Nephron progenitor cell (in vitro differentiated cells): ENCODE measurements around the gene ESYT3.

ENCODE experiments used
- DNase-seq: peaks from one replicate; pipeline ENCODE4 v3.0.0; 2021
- H3K27ac Mint-ChIP-seq: 2 replicates; pipeline ENCODE4 v1.8.0; 2021; ENCODE audit warnings: mild to moderate bottlenecking, moderate library complexity, mixed read lengths
- H3K27me3 Mint-ChIP-seq: 2 replicates; pipeline ENCODE4 v1.8.0; 2021; ENCODE audit warnings: mild to moderate bottlenecking, low read depth, mixed read lengths; ENCODE audit not compliant: poor library complexity
- H3K36me3 Mint-ChIP-seq: 2 replicates; pipeline ENCODE4 v1.8.0; 2021; ENCODE audit warnings: low read depth, mixed read lengths
- H3K4me1 Mint-ChIP-seq: 2 replicates; pipeline ENCODE4 v1.8.0; 2021; ENCODE audit warnings: mixed read lengths
- H3K4me3 Mint-ChIP-seq: 2 replicates; pipeline ENCODE4 v1.8.0; 2021; ENCODE audit warnings: mild to moderate bottlenecking, moderate library complexity, mixed read lengths
- H3K9me3 Mint-ChIP-seq: 2 replicates; pipeline ENCODE4 v1.8.0; 2021; ENCODE audit warnings: mild to moderate bottlenecking, moderate library complexity, mixed read lengths
- TF ChIP-seq, protein P1 (sequence below): fragments of 200-600 bp; sonication (generic); IDR thresholded peaks from 2 replicates; pipeline ENCODE4 v1.5.0; 2021; ENCODE audit warnings: antibody characterized with exemption

Gene ESYT3

GRCh38 chr3:138469874-138470273, 35.5 kb downstream of the ESYT3 start:
- no peak overlapping the region for H3K4me3 Mint-ChIP-seq
- H3K9me3 Mint-ChIP-seq: no peaks in the 10 kb centered on the region
- no peak for DNase-seq
- peaks cover 20% of the 10 kb centered on the region for H3K27me3 Mint-ChIP-seq
- H3K4me1 Mint-ChIP-seq: peaks cover 14% of the 10 kb centered on the region
- TF ChIP-seq, protein P1, sequence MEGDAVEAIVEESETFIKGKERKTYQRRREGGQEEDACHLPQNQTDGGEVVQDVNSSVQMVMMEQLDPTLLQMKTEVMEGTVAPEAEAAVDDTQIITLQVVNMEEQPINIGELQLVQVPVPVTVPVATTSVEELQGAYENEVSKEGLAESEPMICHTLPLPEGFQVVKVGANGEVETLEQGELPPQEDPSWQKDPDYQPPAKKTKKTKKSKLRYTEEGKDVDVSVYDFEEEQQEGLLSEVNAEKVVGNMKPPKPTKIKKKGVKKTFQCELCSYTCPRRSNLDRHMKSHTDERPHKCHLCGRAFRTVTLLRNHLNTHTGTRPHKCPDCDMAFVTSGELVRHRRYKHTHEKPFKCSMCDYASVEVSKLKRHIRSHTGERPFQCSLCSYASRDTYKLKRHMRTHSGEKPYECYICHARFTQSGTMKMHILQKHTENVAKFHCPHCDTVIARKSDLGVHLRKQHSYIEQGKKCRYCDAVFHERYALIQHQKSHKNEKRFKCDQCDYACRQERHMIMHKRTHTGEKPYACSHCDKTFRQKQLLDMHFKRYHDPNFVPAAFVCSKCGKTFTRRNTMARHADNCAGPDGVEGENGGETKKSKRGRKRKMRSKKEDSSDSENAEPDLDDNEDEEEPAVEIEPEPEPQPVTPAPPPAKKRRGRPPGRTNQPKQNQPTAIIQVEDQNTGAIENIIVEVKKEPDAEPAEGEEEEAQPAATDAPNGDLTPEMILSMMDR: no peak
- no peaks in the 10 kb centered on the region for H3K36me3 Mint-ChIP-seq
- no peak overlapping the region for H3K27ac Mint-ChIP-seq

DNA sequence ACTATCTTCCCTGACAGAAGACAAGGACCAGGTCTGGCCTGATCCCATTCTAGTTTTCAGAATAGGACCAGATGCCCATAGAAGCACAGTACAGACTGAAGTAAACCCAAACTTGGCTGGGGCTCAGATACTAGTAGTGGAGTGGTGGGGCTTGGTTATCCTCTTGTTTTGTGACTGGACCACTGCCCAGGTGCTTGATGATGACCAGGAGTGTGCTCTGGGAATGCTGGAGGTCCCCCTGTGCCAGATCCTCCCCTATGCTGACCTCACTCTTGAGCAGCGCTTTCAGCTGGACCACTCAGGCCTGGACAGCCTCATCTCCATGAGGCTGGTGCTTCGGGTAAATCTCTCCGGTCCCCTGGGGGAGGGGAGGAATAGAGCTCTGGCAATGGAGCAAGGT, 36.3 kb downstream of the ESYT3 start:
- no peaks in the 10 kb centered on the region for H3K9me3 Mint-ChIP-seq
- no peak for DNase-seq
- peaks cover 16% of the 10 kb centered on the region for H3K27me3 Mint-ChIP-seq
- peaks cover 14% of the 10 kb centered on the region for H3K4me1 Mint-ChIP-seq
- H3K36me3 Mint-ChIP-seq: no peaks in the 10 kb centered on the region
- no peak overlapping the region for H3K4me3 Mint-ChIP-seq
- H3K27ac Mint-ChIP-seq: no peak overlapping the region
- TF ChIP-seq, protein P1: no peak

GRCh38 chr3:138471481-138471880, 37.1 kb downstream of the ESYT3 start:
- H3K27ac Mint-ChIP-seq: no peak overlapping the region
- H3K27me3 Mint-ChIP-seq: peaks cover 13% of the 10 kb centered on the region
- no peaks in the 10 kb centered on the region for H3K9me3 Mint-ChIP-seq
- TF ChIP-seq, protein P1: no peak
- no peak for DNase-seq
- peaks cover 12% of the 10 kb centered on the region for H3K4me1 Mint-ChIP-seq
- no peak overlapping the region for H3K4me3 Mint-ChIP-seq
- H3K36me3 Mint-ChIP-seq: no peaks in the 10 kb centered on the region

- H3K27me3 Mint-ChIP-seq: peaks cover 13% of the 10 kb centered on the region
- H3K27ac Mint-ChIP-seq: no peak overlapping the region
- TF ChIP-seq, protein P1: no peak
- H3K9me3 Mint-ChIP-seq: no peaks in the 10 kb centered on the region
- H3K4me1 Mint-ChIP-seq: peaks cover 4% of the 10 kb centered on the region
- no peak for DNase-seq
- no peaks in the 10 kb centered on the region for H3K36me3 Mint-ChIP-seq
- H3K4me3 Mint-ChIP-seq: no peak overlapping the region
These were observed 37.9 kb downstream of the ESYT3 start for GRCh38 chr3:138472141-138472825.

DNA sequence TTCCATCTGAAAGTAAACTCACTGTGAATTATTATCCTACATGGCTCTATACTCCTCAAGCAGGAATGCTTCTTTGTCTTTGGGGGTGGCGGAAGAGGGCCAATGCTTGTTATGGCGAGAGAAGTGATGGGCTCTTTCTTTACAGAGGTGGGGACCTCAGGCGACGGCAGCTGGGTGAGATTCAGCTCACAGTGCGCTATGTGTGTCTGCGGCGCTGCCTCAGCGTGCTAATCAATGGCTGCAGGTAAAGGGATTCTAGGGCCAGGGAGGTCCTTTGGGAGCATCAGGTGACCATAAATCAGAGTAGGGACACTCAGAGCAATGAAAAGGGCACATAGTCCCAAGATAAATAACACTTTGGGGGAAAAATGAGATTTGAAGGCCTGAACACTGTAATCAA, 39.0 kb downstream of the ESYT3 start:
- Mint-ChIP-seq H3K36me3 (no peaks in the 10 kb centered on the region), H3K27ac (no peak overlapping the region), H3K9me3 (no peaks in the 10 kb centered on the region), H3K4me3 (no peak overlapping the region), H3K27me3 (peaks cover 11% of the 10 kb centered on the region), H3K4me1 (no peaks in the 10 kb centered on the region)
- no peak for DNase-seq
- TF ChIP-seq, protein P1: no peak

- Mint-ChIP-seq H3K4me1 (no peaks in the 10 kb centered on the region), H3K9me3 (no peaks in the 10 kb centered on the region), H3K36me3 (no peaks in the 10 kb centered on the region), H3K4me3 (no peak overlapping the region), H3K27ac (no peak overlapping the region), H3K27me3 (peaks cover 12% of the 10 kb centered on the region)
- TF ChIP-seq, protein P1: no peak
- DNase-seq: no peak
These were observed 39.7 kb downstream of the ESYT3 start for GRCh38 chr3:138474163-138474562.
